ENCODE results near the gene PCSK6.

DNA sequence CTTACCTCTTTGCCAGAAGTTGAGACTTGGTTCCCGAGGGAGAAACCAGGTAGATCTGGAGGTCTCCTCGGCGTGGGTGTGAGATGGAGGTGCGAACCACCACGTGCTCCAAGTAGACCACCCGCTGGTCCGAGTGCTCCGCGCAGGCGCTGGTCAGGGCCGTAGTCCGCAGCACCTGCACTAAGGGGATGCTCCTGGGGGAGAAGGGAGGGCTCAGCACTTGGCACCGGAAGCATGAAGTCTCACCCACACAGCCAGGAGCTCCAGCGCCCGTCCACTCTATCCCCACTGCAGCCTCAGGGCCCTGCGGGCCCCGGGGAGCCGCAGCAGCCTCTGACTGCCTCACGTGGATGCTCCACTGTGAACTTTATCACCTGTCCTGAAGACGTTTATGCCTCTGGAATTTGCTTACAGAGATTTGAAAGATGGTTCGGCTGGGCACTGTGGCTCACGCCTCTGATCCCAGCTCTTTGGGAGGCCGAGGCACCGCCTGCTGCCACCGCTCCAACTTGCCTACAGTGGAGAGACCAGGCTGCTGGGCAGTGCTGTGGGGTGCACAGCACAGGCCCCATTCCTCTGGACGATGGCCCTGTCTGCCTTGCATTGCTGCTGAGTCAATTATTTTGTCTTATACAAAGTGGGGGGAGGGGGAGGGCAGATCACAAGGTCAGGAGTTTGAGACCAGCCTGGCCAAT is 119.0 kb downstream of the PCSK6 start:
- no peak for TF ChIP-seq MXI1 (conservative IDR thresholded peaks at IDR 0.05; ENCODE audit: poor library complexity, severe bottlenecking)
- TF ChIP-seq, protein P1, sequence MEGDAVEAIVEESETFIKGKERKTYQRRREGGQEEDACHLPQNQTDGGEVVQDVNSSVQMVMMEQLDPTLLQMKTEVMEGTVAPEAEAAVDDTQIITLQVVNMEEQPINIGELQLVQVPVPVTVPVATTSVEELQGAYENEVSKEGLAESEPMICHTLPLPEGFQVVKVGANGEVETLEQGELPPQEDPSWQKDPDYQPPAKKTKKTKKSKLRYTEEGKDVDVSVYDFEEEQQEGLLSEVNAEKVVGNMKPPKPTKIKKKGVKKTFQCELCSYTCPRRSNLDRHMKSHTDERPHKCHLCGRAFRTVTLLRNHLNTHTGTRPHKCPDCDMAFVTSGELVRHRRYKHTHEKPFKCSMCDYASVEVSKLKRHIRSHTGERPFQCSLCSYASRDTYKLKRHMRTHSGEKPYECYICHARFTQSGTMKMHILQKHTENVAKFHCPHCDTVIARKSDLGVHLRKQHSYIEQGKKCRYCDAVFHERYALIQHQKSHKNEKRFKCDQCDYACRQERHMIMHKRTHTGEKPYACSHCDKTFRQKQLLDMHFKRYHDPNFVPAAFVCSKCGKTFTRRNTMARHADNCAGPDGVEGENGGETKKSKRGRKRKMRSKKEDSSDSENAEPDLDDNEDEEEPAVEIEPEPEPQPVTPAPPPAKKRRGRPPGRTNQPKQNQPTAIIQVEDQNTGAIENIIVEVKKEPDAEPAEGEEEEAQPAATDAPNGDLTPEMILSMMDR (IDR thresholded peaks at IDR 0.05; ENCODE audit: poor library complexity, severe bottlenecking): no peak

All from neural cell (in vitro differentiated cells).